Measurements from ENCODE around the gene SERPINB11. TPM values are rescaled to one million over a fixed set of nuclear protein-coding genes. Genes with fewer than 3 reads are reported as not detected.

The SERPINB11 gene
- total RNA-seq, 4 donors from 2014 or later: not detected

- Histone ChIP-seq H3K4me3 (no peak overlapping the region), H3K27ac (no peak overlapping the region), H3K4me1 (no peaks in the 10 kb centered on the region), H3K27me3 (no peaks in the 10 kb centered on the region), H3K9me3 (no peaks in the 10 kb centered on the region), H3K36me3 (no peaks in the 10 kb centered on the region)
- DNase-seq: no peak
- in situ Hi-C loops (cut with MboI; ENCODE audit: low sequenced_read_pairs in 4 of 4): no loop called here
- no peak for ATAC-seq
- TF ChIP-seq POLR2A (IDR thresholded peaks at IDR 0.05) (no peak), CTCF (IDR thresholded peaks at IDR 0.05 in 4 of 5, conservative IDR thresholded peaks at IDR 0.05 in 1 of 5) (no peak)
- intact Hi-C loops (cut with DNase I; ENCODE audit: low total_unique reads): no loop called here
Observed at GRCh38 chr18:63677500-63678225, 25.1 kb upstream of the SERPINB11 start.

GRCh38 chr18:63679820-63680606 lies 22.7 kb upstream of the SERPINB11 start:
- Histone ChIP-seq H3K4me3 (no peak overlapping the region), H3K9me3 (no peaks in the 10 kb centered on the region), H3K27ac (no peak overlapping the region), H3K27me3 (no peaks in the 10 kb centered on the region), H3K36me3 (no peaks in the 10 kb centered on the region), H3K4me1 (no peaks in the 10 kb centered on the region)
- in situ Hi-C loops (cut with MboI; ENCODE audit: low sequenced_read_pairs in 4 of 4) (no loop called here), intact Hi-C loops (cut with DNase I; ENCODE audit: low total_unique reads) (no loop called here)
- ATAC-seq (no peak), DNase-seq (no peak)
- TF ChIP-seq POLR2A (IDR thresholded peaks at IDR 0.05) (no peak), CTCF (IDR thresholded peaks at IDR 0.05 in 4 of 5, conservative IDR thresholded peaks at IDR 0.05 in 1 of 5) (no peak)

GRCh38 chr18:63681449-63682340 lies 21.1 kb upstream of the SERPINB11 start:
- intact Hi-C loops (cut with DNase I; ENCODE audit: low total_unique reads): no loop called here
- DNase-seq (no peak), ATAC-seq (no peak)
- Histone ChIP-seq H3K27me3 (no peaks in the 10 kb centered on the region), H3K36me3 (no peaks in the 10 kb centered on the region), H3K9me3 (no peaks in the 10 kb centered on the region), H3K4me3 (no peak overlapping the region), H3K4me1 (no peaks in the 10 kb centered on the region), H3K27ac (no peak overlapping the region)
- in situ Hi-C loops (cut with MboI; ENCODE audit: low sequenced_read_pairs in 4 of 4): no loop called here
- TF ChIP-seq CTCF (IDR thresholded peaks at IDR 0.05 in 4 of 5, conservative IDR thresholded peaks at IDR 0.05 in 1 of 5): no peak
- no peak for TF ChIP-seq POLR2A (IDR thresholded peaks at IDR 0.05)

- Histone ChIP-seq H3K9me3 (no peaks in the 10 kb centered on the region), H3K27ac (no peak overlapping the region), H3K36me3 (no peaks in the 10 kb centered on the region), H3K27me3 (no peaks in the 10 kb centered on the region), H3K4me3 (no peak overlapping the region), H3K4me1 (no peaks in the 10 kb centered on the region)
- in situ Hi-C loops (cut with MboI; ENCODE audit: low sequenced_read_pairs in 4 of 4) (no loop called here), intact Hi-C loops (cut with DNase I; ENCODE audit: low total_unique reads) (no loop called here)
- ATAC-seq (peak in 1 of 2 donors; percentile 39), DNase-seq (no peak)
- no peak for TF ChIP-seq POLR2A (IDR thresholded peaks at IDR 0.05)
- no peak for TF ChIP-seq CTCF (IDR thresholded peaks at IDR 0.05 in 4 of 5, conservative IDR thresholded peaks at IDR 0.05 in 1 of 5)
Observed at GRCh38 chr18:63683152-63683551, 19.6 kb upstream of the SERPINB11 start.

Measured in gastrocnemius medialis (tissue), 4 donors.